ENCODE measurements around the gene TADA2B. TPM values are rescaled to one million over a fixed set of nuclear protein-coding genes. Genes with fewer than 3 reads are reported as not detected.

Gene TADA2B
- total RNA-seq, 3 donors from 2014 or later (not counting 1 experiment from before 2014, with no cell fraction given), result 22.7 to 36.3 (median 35.9) TPM

DNA sequence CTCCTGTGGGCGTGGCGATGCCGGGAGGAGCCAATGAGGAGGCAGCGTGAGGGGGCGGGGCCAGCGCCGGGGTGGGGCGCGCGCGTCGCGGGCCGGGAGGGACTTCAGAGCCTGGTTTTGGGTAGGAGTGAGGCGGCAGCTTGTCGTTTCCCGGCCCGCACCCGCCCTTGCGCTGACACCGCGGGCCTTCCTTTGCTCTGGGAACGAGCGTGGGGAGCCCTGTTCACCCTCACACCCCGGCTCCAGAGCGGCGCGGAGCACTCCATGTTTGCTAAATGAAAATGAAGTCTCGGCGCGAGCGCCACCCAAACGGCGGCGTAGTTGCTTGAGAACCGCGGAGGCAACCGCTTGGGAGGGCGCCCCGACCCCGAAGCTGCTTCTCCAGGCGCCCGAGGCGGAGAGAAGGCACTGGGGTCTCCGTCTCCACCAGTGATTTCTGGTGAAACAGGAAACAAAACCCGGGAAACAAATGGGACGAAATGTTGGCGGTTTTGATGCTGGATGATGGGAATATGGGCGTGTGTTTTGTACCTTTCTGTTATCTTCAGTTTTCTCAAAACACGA is 25.2 kb downstream of the TADA2B start:
- Histone ChIP-seq H3K27ac (ENCODE audit: low read length) (peak overlapping the region; percentile 78), H3K36me3 (ENCODE audit: control insufficient read depth, insufficient read depth, low read length) (peaks cover 11% of the 10 kb centered on the region), H3K4me1 (ENCODE audit: control insufficient read depth, insufficient read depth, low read length) (peaks cover 27% of the 10 kb centered on the region), H3K4me3 (ENCODE audit: low read length) (peak overlapping the region; percentile 91), H3K27me3 (ENCODE audit: control insufficient read depth, insufficient read depth, low read length) (no peaks in the 10 kb centered on the region), H3K9me3 (ENCODE audit: control insufficient read depth, insufficient read depth, low read length) (no peaks in the 10 kb centered on the region)
- DNase-seq (no peak), ATAC-seq (peak in 1 of 3 donors; percentile 11)
- Mint-ChIP-seq H3K27me3 (ENCODE audit: low read depth in 2 of 2) (peaks cover 3 to 10% of the 10 kb centered on the region in 2 donors), H3K9me3 (no peaks in the 10 kb centered on the region), H3K4me3 (peak overlapping the region; percentile 97), H3K36me3 (no peaks in the 10 kb centered on the region), H3K27ac (peak overlapping the region; percentile 92 to 94), H3K4me1 (peaks cover 27 to 44% of the 10 kb centered on the region in 2 donors)
- intact Hi-C loops (cut with micrococcal nuclease), result loop anchor here (1.0 to 2.0 kb wide), 4 partner anchors 24 to 352 kb away; partner anchors contain the start of genes BLOC1S4 and KIAA0232
- TF ChIP-seq, protein P1, sequence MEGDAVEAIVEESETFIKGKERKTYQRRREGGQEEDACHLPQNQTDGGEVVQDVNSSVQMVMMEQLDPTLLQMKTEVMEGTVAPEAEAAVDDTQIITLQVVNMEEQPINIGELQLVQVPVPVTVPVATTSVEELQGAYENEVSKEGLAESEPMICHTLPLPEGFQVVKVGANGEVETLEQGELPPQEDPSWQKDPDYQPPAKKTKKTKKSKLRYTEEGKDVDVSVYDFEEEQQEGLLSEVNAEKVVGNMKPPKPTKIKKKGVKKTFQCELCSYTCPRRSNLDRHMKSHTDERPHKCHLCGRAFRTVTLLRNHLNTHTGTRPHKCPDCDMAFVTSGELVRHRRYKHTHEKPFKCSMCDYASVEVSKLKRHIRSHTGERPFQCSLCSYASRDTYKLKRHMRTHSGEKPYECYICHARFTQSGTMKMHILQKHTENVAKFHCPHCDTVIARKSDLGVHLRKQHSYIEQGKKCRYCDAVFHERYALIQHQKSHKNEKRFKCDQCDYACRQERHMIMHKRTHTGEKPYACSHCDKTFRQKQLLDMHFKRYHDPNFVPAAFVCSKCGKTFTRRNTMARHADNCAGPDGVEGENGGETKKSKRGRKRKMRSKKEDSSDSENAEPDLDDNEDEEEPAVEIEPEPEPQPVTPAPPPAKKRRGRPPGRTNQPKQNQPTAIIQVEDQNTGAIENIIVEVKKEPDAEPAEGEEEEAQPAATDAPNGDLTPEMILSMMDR (IDR thresholded peaks at IDR 0.05), result no peak
- WGBS (ENCODE audit: insufficient coverage), result under 1% methylated on average over 50 of the region's 50 CpGs

DNA sequence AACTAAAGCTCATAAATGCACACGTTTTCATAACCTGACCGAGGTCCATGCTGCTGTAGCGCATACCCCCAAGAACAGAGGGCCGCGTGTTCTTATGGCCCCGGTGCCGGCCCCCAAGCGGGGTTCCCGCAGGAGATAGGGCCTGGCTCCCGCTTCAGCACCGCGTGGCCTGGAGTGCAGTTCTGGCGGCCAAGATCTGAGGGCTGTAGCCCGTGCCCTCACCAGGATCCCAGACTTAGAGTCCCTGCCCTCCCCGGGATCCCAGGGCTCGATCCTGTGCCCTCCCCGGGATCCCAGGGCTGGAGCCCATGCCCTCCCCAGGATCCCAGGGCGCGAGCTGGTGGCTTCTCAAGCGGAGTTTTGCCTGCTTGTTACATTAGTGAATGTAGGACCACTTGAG is 25.7 kb downstream of the TADA2B start:
- intact Hi-C loops (cut with micrococcal nuclease), result loop anchor here (1.0 to 2.0 kb wide), 4 partner anchors 25 to 353 kb away; partner anchors contain the start of genes BLOC1S4 and KIAA0232
- H3K27ac Mint-ChIP-seq, result peak overlapping the region; percentile 92 to 94
- Histone ChIP-seq H3K4me1 (ENCODE audit: control insufficient read depth, insufficient read depth, low read length) (peaks cover 27% of the 10 kb centered on the region), H3K27ac (ENCODE audit: low read length) (peak overlapping the region; percentile 78), H3K9me3 (ENCODE audit: control insufficient read depth, insufficient read depth, low read length) (no peaks in the 10 kb centered on the region), H3K36me3 (ENCODE audit: control insufficient read depth, insufficient read depth, low read length) (peaks cover 6% of the 10 kb centered on the region), H3K27me3 (ENCODE audit: control insufficient read depth, insufficient read depth, low read length) (no peaks in the 10 kb centered on the region), H3K4me3 (ENCODE audit: low read length) (peak overlapping the region; percentile 82)
- TF ChIP-seq, protein P1 (IDR thresholded peaks at IDR 0.05), result no peak
- DNase-seq, result no peak
- no peaks in the 10 kb centered on the region for H3K36me3 Mint-ChIP-seq
- WGBS (ENCODE audit: insufficient coverage), result 17% methylated on average over 20 of the region's 20 CpGs
- peaks cover 27 to 43% of the 10 kb centered on the region in 2 donors for H3K4me1 Mint-ChIP-seq
- no peak for ATAC-seq
- peak overlapping the region; percentile 97 for H3K4me3 Mint-ChIP-seq
- H3K9me3 Mint-ChIP-seq, result no peaks in the 10 kb centered on the region
- H3K27me3 Mint-ChIP-seq (ENCODE audit: low read depth in 2 of 2), result peaks cover 3 to 10% of the 10 kb centered on the region in 2 donors

DNA sequence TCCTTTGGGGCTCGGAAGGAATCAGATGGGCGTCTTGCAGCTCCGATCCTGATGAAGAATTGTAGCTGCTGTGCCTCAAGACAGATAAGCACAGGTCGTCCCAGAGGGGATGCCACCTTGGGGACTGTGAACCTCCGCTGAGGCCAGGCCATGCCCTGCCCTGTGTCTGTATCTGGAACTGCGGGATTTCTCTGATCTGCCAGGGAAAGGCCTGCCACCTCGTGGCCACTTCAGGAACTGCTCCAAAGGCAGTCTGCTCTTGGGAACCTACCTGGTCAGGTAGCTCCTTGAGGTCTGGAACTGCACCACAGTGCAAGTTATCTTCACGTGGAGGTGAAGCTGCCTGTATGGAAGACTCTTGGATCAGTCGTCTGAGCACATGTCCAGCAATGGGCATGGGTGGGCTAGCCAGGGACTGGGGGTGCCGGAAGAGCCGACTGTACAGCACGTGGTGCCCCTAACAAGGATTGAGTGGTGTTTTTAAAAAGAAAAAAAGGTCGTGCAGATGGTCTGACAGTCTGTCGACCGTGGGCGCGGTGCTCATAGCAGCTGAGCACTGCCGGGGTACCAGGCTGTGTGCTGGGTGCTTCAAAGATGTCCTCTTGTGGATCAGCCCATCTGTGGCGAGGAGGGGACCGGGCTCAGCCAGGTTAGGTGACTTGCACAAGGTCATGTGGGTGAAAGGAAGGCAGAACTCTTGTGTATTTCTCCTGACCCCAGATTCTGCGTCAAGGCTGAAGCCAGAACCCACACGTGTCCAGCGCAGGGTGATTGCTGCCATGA is 27.7 kb downstream of the TADA2B start:
- H3K9me3 Mint-ChIP-seq, result no peaks in the 10 kb centered on the region
- 41% methylated on average over 23 of the region's 23 CpGs for WGBS (ENCODE audit: insufficient coverage)
- Histone ChIP-seq H3K9me3 (ENCODE audit: control insufficient read depth, insufficient read depth, low read length) (no peaks in the 10 kb centered on the region), H3K4me3 (ENCODE audit: low read length) (no peak overlapping the region), H3K27me3 (ENCODE audit: control insufficient read depth, insufficient read depth, low read length) (no peaks in the 10 kb centered on the region), H3K4me1 (ENCODE audit: control insufficient read depth, insufficient read depth, low read length) (peaks cover 27% of the 10 kb centered on the region), H3K36me3 (ENCODE audit: control insufficient read depth, insufficient read depth, low read length) (no peaks in the 10 kb centered on the region), H3K27ac (ENCODE audit: low read length) (no peak overlapping the region)
- H3K4me3 Mint-ChIP-seq, result peak overlapping the region; percentile 37
- TF ChIP-seq, protein P1 (IDR thresholded peaks at IDR 0.05), result peak; percentile 96
- H3K27me3 Mint-ChIP-seq (ENCODE audit: low read depth in 2 of 2), result peaks cover 3 to 10% of the 10 kb centered on the region in 2 donors
- H3K4me1 Mint-ChIP-seq, result peaks cover 27 to 35% of the 10 kb centered on the region in 2 donors
- intact Hi-C loops (cut with micrococcal nuclease), result loop anchor here (1.0 kb wide), 2 partner anchors 97 to 351 kb away; no protein-coding TSS in a partner anchor
- ATAC-seq (peak; percentile 24 to 45 (median 30)), DNase-seq (peak; percentile 79 to 92)
- no peak overlapping the region for H3K27ac Mint-ChIP-seq
- H3K36me3 Mint-ChIP-seq, result no peaks in the 10 kb centered on the region
